Activated T-helper 1 cell treated with anti-CD3 and anti-CD28 coated beads, Interleukin-2, amount 50 U/mL, for 16 hours (primary cell): ENCODE measurements around the gene TIGAR.

ENCODE experiments used
- DNase-seq, 2 donors: peaks; one replicate each; pipeline ENCODE4 v3.0.0-alpha.2; 2020; ENCODE audit warnings: low read depth in 1 of 2, low spot score in 1 of 2

TIGAR gene

GRCh38 chr12:4282892-4283511 lies 38.0 kb upstream of the TIGAR start:
- no peak for DNase-seq

- no peak for DNase-seq
Observed at GRCh38 chr12:4283512-4284255, 37.3 kb upstream of the TIGAR start.

GRCh38 chr12:4284306-4284705 lies 36.7 kb upstream of the TIGAR start:
- no peak for DNase-seq

- DNase-seq = no peak
Observed at GRCh38 chr12:4285070-4285469, 35.9 kb upstream of the TIGAR start.

- no peak for DNase-seq
Observed at GRCh38 chr12:4286228-4286627, 34.8 kb upstream of the TIGAR start.

GRCh38 chr12:4286771-4287317 lies 34.2 kb upstream of the TIGAR start:
- DNase-seq = no peak

- no peak for DNase-seq
Observed at GRCh38 chr12:4287325-4288211, 33.4 kb upstream of the TIGAR start.

GRCh38 chr12:4288296-4289131 lies 32.5 kb upstream of the TIGAR start:
- no peak for DNase-seq

GRCh38 chr12:4289231-4289878 lies 31.7 kb upstream of the TIGAR start:
- DNase-seq = no peak

- DNase-seq = no peak
Observed at GRCh38 chr12:4289998-4290790, 30.8 kb upstream of the TIGAR start.

GRCh38 chr12:4292341-4293073 lies 28.5 kb upstream of the TIGAR start:
- no peak for DNase-seq

GRCh38 chr12:4293299-4293965 lies 27.6 kb upstream of the TIGAR start:
- DNase-seq = no peak

GRCh38 chr12:4293966-4294505 lies 27.0 kb upstream of the TIGAR start:
- no peak for DNase-seq

- no peak for DNase-seq
Observed at GRCh38 chr12:4296751-4297150, 24.3 kb upstream of the TIGAR start.

GRCh38 chr12:4297617-4298016 lies 23.4 kb upstream of the TIGAR start:
- no peak for DNase-seq

- no peak for DNase-seq
Observed at GRCh38 chr12:4300883-4301282, 20.1 kb upstream of the TIGAR start.

- no peak for DNase-seq
Observed at GRCh38 chr12:4301932-4302501, 19.0 kb upstream of the TIGAR start.

GRCh38 chr12:4302881-4303280 lies 18.1 kb upstream of the TIGAR start:
- no peak for DNase-seq
